Mononuclear cell (primary cell): ENCODE results near the gene XAGE1B. TPM values are rescaled to one million over a fixed set of nuclear protein-coding genes. Genes with fewer than 3 reads are reported as not detected.
"Not testable (repeated sequence)": the region's sequence is repeated elsewhere in the genome, so short reads cannot be mapped to it uniquely, and the experiment has no call there.

Source experiments
- H3K27me3 ChIP-seq: 2 replicates; pipeline ENCODE4 v1.6.0; 2011; ENCODE audit warnings: low read length, control low read depth; ENCODE audit not compliant: insufficient read depth
- H3K4me1 ChIP-seq: 2 replicates; pipeline ENCODE4 v1.5.1; 2011; ENCODE audit warnings: mild to moderate bottlenecking, low read length, control low read depth; ENCODE audit not compliant: insufficient read depth
- H3K4me3 ChIP-seq: 2 replicates; pipeline ENCODE4 v1.5.1; 2011; ENCODE audit warnings: mild to moderate bottlenecking, low read length, moderate library complexity
- H3K9me3 ChIP-seq: 2 replicates; pipeline ENCODE4 v1.5.1; 2011; ENCODE audit warnings: low read depth, mild to moderate bottlenecking, control low read depth, low read length
- total RNA-seq: library from RNA; depleted of rRNA; stranded (reverse); fragments of >200 nt; gene quantifications from one replicate; pipeline ENCODE4 v1.2.3, GENCODE V29; 2012

XAGE1B gene
- total RNA-seq, 1 donor: not detected

DNA sequence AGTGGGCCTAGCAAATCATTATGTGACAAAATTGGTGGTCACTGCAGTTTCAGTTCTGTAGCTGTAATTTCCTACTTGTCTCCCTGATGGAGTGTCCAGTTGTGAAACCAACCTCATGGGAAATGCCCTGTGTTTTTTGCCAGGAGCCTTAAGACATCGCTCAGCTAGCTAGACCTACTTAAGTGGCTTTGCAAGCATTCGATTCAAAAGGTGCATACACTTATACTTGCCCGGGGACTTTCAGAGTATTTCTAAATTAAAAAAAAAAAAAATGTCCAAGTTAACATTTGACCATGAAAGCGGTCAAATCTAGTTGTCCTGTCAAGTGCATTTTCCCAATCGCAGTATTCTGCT is 20.5 kb downstream of the XAGE1B start:
- not testable (repeated sequence) for H3K9me3 ChIP-seq, H3K27me3 ChIP-seq, H3K4me3 ChIP-seq, H3K4me1 ChIP-seq

- not testable (repeated sequence) for H3K9me3 ChIP-seq, H3K4me1 ChIP-seq, H3K27me3 ChIP-seq, H3K4me3 ChIP-seq
Observed at GRCh38 chrX:52495545-52496418, 21.1 kb downstream of the XAGE1B start, which contains the start of gene XAGE1A. TSS of gene XAGE1A (plus strand) at chrX:52495808. CDS start at chrX:52497362, 1,554 bp downstream.

DNA sequence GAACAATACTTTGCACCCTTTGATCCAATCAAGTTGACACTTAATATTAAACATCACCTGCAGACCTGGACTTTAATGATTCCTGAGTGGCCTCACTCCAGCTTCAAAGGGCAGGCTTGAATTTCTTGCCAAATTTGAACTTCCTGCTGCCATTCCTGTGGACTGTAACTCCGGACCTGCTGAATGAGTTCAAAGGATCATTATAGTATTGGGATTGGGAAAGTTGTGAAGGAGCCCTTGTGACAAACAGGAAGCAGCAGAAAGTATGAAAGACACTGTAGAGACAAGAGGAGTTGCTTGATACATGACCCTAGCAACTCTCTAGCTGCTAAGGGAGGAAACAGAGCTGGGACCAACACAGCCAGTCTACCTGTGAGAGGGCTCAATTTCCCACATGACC is 45.6 kb downstream of the XAGE1B start:
- H3K9me3 ChIP-seq, H3K4me1 ChIP-seq, H3K4me3 ChIP-seq, H3K27me3 ChIP-seq: not testable (repeated sequence)

Other genes with a start within 250 kb of the XAGE1B start
- not detected for gene XAGE2, start 148.0 kb downstream of the XAGE1B start, total RNA-seq
- gene XAGE1A, start 21.3 kb downstream of the XAGE1B start, total RNA-seq: not detected
- gene SSX7, start 137.8 kb upstream of the XAGE1B start, total RNA-seq: not detected
- not detected for gene SSX2, start 190.1 kb upstream of the XAGE1B start, total RNA-seq
- gene SSX2B, start 234.2 kb upstream of the XAGE1B start, total RNA-seq: not detected